NCI-H82 (cell line): ENCODE data around the gene TMED5.
A peak's percentile ranks its signal among the peaks of the same experiment; 100 is the strongest.
"Not testable (repeated sequence)": the region's sequence is repeated elsewhere in the genome, so short reads cannot be mapped to it uniquely, and the experiment has no call there.

Source experiments
- DNase-seq: peaks from one replicate; lab custom pipeline; 2025; lab: John Stamatoyannopoulos, UW

Gene TMED5

DNA sequence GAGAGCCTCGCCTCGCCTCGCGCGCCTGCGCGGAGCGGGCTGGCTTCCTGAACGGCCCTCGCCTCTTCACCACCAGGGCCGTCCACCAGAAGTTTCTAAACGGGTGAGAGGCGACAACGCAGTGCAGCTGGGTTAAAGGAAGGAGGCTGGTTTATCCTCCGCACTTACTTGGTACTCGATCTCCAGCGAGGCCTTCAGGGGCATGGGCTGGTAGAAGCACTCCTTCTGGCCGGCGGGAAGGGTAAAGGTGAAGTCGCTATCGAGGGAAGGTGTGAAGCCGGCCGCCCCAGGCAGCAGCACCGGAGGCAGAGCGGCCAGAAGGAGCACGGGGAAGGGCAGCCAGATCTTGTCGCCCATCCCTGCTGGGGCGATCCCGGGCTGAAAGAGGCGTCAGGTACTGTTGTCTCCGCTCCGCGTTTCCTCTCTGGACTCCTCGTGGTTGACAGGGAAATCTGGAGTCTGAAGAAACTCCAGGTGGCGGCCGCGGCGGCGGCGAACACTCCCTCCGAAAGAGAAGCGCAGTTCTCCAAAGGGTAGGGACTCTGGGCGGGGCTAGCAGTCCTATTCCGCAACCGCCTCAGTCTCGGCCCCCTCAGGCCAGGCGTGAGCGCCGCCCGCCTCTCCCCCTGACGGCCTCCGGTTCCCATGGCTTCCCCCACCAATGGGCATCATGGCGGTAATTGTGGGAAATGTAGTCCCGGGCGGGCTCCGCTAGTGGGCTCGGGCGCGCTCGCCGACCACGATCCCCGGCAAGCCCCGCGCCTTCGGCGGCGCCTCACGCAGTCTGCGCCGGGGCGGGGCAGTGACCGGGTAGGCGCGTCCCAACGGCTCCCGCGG is at the start of gene TMED5:
TMED5 (minus strand) TSS at position 528 of the 837 bp plus-strand sequence; CDS start at position 357, 171 bp downstream.
- peak; percentile 99 for DNase-seq

DNA sequence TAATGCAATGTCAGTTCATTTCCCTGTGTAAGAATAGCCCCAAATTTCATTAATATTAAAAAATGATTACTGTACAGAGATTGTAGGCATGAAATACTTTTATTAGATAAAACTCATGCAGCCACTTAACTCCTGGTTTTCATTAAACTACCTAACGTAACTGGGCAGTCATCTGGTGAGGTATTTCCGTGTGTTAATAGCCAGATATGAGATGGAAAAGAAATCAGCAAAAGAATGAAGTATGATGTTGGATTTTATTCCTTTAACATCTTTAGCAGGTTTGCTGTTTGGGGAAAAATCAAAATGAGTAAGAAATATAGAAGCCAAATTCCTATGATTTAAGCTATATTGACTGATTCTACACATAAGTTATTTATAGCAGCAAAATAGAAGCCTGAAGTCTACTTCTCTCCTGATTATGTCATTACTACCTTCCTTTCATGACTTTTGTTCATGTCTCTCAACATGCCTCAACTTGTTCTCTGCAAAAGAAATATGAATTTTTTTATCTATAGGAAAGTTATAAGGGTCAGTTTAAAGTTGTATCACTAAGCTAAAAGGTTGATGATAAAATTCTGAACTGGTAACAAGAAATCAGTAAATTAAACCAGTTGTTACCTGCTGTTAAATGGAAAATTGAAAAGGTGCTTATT is 42.9 kb upstream of the TMED5 start:
- no peak for DNase-seq

- DNase-seq = no peak
Measured at GRCh38 chr1:93221913-93222312, 41.7 kb upstream of the TMED5 start.

DNA sequence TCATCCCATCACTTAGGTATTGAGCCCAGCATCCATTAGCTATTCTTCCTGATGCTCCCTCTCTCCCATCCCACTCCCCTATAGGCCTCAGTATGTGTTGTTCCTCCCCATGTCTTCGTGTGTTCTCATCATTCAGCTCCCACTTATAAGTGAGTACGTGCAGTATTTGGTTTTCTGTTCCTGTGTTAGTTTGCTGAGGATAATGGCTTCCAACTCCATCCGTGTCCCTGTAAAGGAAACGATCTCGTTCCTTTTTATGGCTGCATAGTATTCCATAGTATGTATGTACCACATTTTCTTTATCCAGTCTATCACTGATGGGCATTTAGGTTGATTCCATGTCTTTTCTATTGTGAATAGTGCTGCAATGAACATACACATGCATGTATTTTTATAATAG is 40.5 kb upstream of the TMED5 start:
- not testable (repeated sequence) for DNase-seq

- DNase-seq = no peak
Measured at GRCh38 chr1:93219443-93219842, 39.2 kb upstream of the TMED5 start.

- no peak for DNase-seq
Measured at GRCh38 chr1:93215322-93215721, 35.1 kb upstream of the TMED5 start.

GRCh38 chr1:93207211-93207610 is 27.0 kb upstream of the TMED5 start:
- no peak for DNase-seq

DNA sequence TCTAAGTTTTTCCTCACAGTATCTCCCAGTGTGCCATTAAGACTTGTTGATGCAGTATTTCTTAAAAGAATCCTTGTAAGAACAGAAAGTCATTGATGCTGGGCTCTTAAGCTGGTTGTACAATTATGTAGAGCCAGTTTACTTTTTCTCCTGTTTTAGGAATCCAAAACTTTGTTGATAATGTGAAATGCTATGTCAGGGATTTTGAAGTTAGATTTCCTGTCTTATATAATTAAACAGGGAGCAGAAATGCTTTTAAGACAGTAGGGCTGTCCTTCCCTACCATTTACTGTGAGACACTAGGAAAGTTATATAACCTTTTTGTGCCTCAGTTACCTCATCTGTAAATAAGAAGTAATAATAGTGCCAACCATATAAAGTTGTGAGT is 26.3 kb upstream of the TMED5 start:
- no peak for DNase-seq

DNA sequence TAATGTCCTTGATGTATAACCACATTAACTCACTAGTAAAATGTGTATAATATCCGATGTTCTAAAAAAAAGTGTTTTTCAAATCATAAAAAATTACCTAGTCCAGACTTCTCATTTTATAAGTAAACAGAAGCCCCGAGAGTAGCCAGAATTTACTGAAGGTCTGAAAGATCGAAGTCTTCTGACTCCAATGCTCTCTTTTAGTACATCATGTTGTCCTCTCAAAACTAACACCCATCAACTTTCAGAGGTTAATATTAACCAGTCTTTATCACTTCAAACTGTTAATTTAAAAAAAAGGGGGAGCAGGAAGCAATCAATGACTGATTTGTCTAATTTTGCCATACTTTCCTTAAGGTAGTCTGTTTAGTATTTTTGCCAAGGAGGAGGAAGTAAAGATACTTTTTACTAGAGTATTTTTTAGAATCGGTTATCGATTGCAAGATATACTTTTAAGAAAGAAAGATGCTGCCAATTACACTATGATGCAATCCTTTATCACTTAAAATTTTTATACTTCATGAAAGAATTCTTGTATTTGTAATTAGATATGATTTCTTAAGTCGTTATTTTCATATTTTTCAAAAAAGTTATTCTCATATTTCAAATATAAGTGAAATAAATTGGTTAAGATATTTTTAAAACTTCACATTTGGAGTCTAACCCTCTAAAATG is 25.8 kb upstream of the TMED5 start:
- no peak for DNase-seq

DNA sequence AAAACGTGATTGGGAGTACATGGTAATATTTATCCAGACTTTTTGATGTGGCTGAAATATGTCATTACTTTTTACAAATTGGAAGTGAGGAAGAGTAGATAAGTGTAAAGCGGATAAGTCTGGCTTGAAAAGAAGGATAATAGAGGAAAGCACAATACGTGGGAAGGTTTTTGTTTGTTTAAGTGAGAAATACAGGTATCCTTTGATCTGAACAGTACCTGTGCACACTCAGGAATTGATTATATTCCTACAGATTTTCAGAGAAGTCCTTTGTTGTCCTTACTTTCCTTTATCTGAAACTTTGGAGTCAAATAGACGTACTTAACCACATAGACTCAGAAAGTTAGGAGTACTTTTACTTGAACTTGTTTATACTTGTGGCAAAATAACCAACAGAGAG is 20.5 kb upstream of the TMED5 start:
- DNase-seq = no peak

- no peak for DNase-seq
Measured at GRCh38 chr1:93200086-93200620, 19.9 kb upstream of the TMED5 start.

GRCh38 chr1:93199150-93199549 is 18.9 kb upstream of the TMED5 start:
- DNase-seq = no peak

- DNase-seq = no peak
Measured at GRCh38 chr1:93196591-93196990, 16.4 kb upstream of the TMED5 start.

- no peak for DNase-seq
Measured at GRCh38 chr1:93194231-93194990, 14.2 kb upstream of the TMED5 start.

- DNase-seq = no peak
Measured at GRCh38 chr1:93190432-93190831, 10.2 kb upstream of the TMED5 start.

DNA sequence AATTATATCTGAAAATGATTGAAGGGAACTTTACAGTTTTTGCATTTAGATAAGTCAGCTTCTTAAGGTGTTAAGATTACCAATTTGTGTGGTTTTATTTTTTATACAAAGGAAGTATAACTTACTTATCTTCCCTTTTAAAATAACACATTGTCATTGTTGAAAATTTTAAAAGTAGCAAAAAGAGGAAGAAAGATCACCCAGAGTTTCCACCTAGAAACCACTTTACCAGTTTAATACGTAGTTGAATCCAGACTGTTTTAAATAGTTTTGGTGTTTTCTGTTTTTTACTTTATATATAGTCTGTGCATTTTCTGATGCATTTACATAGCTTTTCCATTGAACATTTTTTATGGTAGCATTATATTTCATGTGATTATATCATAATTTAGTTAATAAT is 6.5 kb upstream of the TMED5 start:
- DNase-seq = no peak

DNA sequence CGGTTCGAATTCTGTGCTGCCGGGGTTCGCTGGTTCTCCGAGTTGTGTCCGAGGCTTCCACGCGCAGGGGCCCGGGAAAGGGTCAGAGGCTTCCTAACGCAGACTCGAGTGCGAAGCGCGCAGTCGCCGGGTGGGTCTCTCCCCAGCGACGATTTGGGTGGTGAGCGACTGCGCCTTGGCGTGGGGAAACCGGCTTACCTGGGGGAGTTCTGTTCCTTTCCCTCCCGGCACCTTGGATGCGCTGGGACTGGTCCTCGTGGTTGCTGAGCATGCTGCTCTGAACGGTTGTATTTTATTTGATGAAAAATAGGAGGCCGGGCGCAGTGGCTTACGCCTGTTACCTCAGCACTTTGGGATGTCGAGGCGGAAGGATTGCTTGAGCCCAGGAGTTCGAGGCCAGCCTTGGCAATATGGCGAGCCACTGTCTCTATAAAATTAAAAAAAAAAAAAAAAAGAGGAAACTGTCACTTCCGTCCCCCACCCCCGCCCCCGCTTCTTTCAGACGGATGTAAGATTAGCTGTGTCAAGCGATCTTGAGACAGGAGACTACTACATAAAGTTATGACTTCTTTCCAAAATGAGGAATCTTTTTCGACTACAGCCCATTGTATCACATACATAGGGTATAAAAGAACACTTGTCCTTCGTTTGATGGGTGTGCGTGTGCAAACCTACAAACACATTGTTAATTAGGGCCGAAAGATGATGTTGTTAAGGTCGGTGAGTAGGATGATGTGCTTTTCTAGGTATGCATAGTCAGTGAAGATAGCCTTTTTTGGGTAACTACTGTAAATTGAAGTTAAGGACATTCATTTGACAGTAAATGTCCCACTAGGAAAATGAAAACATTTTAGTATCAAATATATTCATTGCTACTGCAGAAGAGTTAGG is 755 bp upstream of the TMED5 start, which contains the start of gene CCDC18:
CCDC18 (plus strand) TSS at position 2 of the 891 bp plus-strand sequence. CDS start 2,638 bp downstream, outside the sequence.
- DNase-seq = peak; percentile 64

GRCh38 chr1:93178418-93178817 is 1.8 kb downstream of the TMED5 start:
- peak; percentile 35 for DNase-seq

- DNase-seq = peak; percentile 40
Measured at GRCh38 chr1:93177991-93178390, 2.2 kb downstream of the TMED5 start.

DNA sequence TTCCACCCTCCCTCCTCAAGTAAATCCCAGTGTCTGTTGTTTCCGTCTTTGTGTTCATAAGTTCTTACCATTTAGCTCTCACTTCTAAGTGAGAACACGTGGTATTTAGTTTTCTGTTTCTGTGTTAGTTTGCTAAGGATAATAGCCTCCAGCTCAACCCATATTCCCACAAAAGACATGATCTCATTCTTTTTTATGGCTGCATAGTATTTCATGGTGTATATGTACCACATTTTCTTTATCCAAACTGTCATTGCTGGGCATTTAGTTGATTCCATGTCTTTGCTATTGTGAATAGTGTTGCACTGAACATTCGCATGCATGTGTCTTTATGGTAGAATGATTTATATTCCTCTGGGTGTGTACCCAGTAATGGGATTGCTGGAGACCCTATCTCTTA is 5.6 kb downstream of the TMED5 start:
- not testable (repeated sequence) for DNase-seq

DNA sequence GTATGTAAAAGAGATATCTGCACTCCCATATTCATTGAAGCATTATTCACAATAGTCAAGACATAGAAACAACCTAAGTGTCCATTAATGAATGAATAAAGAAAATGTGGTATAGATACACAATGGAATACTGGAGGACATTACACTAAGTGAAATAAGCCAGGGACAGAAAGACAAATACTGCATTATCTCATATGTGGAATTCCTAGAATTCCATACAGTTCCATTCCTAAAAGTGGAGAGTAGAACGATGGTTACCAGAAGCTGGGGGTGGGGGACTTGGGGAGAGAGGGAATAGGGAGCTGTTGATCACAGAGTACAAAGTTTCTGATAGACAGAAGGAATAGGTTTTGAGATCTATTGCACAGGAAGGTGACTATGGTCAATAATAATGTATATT is 7.4 kb downstream of the TMED5 start:
- no peak for DNase-seq
